HG03045 (cell line): Measurements from ENCODE around the gene MITF.

Source experiments
- ATAC-seq: cut with Tn5 transposase; IDR thresholded peaks from one replicate; pipeline ENCODE4 v1.9.1; 2021; ENCODE audit warnings: mild to moderate bottlenecking, moderate library complexity; ENCODE audit not compliant: unreplicated experiment

MITF gene

DNA sequence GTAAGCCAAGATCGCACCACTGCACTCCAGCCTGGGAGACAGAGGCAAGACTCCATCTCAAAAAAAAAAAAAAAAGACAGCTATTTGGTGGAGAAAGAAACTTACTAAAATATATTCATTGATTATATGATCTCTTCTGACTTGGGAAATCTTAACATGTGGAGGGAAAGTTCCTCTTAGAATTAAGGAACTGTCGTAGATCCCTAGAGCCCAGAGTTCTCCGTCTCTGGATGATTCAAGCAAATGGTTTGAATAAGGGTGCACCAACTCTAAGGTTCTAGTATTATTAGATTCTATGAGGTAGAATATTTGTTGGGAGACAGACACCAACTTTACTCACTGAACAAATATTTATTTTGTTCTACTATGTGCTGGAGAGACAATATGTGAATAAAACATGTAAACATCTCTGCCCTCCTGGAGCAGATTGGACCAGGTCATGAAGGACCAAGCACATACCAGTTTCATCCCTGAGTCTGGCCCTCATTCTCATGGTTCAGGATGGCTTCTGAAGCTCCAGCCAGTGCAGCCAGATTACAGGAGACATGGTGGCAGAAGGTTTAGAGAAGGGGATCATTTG lies 129.7 kb downstream of the MITF start:
- no peak for ATAC-seq

DNA sequence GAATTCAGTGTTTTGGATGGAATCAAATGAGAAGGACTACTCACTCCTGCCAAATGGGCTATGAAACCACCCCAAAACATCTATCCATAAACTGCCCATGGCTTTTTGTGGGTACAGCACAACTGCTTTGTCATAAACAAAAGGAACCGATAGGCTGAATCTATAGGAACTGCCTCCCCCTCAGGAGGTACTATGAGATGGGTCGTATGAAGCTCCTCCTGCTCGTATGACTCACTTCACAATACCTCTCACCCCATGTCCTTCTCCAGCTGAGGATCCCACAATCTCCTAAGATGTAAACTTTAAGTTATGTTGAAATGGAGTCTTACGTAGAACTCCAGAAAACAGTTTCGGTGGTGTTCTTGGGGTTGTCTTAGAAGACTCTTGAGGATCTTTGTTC lies 130.4 kb downstream of the MITF start:
- ATAC-seq, result no peak

DNA sequence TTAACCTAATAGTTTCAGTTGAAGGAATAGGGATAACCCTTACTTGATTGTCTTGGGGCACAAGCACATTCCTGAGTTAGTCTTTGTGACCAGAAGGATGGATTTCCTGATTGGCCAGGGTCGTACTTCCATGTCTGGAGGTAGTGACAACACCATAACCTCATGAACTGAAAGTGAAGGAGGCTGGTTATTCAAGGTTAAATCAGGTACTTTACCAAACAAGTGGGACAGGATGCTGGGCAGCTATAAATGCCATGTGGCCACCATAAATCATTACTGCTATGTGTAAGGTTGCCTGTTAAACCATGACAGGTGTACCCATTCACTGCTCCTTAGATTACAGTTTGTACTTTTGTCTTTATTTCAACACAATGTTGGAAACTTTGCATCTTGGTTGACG lies 132.0 kb downstream of the MITF start:
- no peak for ATAC-seq

DNA sequence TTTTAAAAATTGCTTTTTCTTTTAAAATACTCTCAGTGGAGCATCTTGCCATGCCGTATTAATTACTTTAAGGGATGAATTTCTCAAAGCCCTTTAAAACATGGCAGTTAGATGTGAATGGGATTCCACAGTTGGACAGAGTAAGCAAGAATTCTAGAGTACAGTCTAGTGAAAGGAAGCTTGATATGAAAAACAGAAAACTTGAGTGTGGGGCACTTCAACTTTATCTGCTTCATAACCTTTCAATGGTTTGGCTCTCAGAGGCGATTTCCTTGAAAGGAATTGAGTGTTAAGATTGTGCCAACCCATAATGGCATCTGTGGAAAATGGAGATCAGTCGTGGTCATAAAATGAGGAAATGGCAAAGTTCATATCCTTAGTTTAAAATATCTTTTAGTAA lies 132.6 kb downstream of the MITF start:
- no peak for ATAC-seq

DNA sequence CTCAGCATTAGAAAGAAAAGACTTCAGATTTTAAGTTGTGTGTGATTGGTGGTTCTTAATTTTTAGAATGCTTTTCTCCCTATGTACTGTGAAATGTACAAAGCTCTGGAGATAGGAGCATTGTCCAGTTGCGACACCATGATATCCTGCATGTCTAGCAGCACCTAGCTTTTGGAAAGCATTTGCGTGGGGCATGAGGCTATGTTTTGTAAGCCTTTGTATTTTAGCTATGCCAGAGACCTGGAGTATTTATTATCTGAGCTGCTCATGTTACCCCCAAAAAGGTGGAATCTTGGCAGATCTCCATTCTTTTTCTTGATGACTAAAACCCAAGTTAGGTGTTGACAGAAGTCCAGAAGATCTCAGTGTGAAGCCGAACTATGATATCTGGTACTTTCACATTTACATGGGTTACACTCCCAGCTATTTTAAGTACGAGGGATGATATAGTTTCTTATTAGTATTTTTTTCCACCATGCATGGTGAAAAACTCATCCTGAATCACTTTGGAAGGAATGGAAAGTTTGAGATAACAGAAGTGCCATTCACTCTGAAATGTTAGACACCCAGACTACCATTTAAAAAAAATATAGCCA lies 133.6 kb downstream of the MITF start:
- no peak for ATAC-seq

DNA sequence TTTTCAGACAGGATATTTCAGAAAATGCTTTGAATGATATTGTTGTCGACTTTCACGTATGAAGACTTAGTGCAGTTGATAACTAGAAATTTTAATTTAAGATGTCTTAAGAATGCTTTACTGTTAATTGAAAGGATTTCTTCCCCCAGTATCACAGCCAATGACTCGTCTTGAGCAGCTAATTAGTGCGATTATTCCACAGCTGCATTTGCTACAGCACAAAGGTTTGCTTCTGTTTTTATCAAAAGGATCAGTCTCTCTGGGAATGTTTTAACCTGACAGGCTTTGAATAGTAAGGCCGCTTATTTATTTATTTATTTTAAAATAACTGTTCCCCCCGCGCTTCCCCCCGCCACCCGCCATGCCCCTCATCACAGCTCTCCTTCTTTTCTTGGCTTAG lies 136.8 kb downstream of the MITF start:
- no peak for ATAC-seq

DNA sequence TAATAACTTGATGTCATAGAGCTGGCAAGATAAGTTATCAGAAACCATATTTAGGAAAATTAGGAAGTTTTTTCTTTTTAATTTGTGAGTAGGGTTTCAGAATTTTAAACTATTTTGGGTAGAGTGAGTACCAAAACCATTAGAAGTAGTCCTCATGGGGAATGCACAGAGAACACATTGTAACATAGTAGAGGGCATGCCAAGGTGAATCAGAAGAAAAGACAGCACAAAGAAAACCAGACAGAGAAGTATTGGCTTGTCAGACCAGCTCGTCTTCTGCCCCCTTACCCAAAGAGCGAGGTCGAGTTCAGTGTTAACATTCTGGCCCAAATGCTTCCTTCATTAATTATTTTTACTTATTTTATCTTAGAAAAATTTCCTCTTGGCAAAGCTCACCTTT lies 139.0 kb downstream of the MITF start:
- ATAC-seq, result no peak

DNA sequence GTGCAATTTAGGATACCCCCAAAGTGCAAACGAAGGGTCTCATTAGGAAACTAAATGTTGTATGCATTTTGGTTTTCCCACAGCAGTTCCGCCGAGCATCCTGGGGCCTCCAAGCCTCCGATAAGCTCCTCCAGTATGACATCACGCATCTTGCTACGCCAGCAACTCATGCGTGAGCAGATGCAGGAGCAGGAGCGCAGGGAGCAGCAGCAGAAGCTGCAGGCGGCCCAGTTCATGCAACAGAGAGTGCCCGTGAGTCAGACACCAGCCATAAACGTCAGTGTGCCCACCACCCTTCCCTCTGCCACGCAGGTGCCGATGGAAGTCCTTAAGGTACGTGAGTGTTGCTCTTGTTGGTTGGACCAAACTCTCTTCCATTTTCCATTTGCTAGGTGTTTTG lies 139.8 kb downstream of the MITF start:
- ATAC-seq, result no peak

DNA sequence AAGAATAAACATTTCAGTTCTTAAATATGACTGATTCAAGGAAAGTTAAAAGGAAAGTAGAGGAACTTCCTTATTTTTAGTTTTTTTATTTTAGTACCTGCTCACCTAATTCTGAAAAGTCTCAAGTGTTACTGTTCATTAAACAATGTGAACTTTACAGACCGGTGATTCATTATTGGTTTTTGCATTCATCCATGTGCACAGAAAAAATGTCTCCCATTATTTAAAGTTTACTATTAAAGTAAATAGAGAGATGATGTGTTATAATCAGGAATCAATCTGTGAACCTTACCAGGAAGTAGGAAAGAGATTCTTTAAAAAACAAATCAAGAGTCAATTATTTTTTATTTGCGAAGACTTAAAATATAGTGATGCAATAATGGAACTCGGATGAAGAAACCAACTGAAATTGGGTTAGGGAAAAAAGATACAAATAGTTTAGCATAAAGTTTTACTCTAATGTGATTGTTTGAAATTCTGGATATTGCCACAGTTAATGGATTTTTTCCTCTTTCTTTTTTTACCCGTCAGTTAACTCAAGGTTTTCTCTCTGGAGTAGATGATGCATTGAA lies 140.9 kb downstream of the MITF start:
- ATAC-seq, result no peak

DNA sequence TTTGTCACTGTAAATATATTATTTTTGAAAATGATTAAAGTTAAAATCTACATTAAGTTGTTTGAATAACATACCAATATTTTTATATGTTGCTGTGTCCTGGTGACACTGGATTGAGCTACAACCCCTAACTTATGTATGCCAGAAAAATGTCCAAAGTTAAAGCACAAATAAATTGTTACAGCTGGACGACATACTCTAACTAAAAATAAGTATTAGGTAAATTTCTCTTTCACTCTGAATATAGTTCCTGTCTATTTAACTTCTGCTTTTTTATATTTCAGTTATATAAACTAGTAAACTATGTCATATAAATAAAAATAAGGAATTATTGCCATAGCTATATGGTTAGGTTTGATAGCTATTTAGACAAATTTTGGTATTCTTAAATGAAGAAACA lies 141.8 kb downstream of the MITF start:
- ATAC-seq, result no peak

DNA sequence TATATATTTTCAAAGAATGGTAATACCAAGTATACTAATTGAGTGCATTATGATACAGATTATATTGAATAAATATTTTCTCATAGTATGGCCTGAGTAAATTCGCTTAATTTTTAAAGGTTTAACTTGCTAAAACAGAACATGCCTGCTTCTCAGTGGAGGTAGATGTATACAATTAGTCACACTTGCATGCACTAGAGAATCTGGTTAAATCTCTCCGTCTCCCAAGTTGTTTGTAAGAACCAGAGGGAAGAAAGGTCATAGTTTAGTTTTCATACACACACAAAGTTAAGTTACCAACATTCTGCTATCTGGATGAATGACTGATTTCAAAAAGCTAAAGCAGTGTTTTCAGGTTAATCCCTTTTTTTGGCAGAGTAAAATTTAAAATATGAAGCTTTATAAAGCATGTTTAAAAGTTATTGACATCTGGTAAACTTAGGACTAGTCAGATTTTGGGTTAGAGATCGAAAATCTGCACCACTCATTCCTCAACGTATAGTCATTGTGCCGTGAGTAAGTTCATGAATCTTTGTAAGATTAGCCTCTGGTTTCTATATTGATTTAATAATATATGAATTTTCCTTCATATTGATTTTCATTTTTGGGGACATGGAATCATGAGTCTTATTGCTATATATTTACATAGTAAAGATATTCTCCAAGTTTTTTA lies 142.6 kb downstream of the MITF start:
- ATAC-seq, result no peak

DNA sequence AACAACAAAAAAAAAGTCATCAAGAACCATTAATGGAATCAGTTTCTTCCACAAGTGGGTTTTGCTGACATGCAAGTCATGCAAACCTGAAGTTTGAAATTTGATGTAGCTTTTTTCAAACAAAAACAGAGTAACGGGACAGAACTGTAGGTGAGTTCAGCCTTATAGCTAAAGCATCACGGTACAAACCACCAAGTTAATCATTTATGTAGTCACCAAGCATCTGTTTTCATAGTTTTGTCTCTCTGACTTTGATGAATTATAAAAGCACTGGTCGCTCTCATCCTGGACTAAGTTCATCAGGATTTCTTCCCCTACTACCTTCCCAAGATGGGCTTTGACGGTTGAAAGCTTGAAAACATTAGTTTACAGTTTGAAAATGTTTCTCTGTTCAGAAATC lies 143.3 kb downstream of the MITF start:
- no peak for ATAC-seq

DNA sequence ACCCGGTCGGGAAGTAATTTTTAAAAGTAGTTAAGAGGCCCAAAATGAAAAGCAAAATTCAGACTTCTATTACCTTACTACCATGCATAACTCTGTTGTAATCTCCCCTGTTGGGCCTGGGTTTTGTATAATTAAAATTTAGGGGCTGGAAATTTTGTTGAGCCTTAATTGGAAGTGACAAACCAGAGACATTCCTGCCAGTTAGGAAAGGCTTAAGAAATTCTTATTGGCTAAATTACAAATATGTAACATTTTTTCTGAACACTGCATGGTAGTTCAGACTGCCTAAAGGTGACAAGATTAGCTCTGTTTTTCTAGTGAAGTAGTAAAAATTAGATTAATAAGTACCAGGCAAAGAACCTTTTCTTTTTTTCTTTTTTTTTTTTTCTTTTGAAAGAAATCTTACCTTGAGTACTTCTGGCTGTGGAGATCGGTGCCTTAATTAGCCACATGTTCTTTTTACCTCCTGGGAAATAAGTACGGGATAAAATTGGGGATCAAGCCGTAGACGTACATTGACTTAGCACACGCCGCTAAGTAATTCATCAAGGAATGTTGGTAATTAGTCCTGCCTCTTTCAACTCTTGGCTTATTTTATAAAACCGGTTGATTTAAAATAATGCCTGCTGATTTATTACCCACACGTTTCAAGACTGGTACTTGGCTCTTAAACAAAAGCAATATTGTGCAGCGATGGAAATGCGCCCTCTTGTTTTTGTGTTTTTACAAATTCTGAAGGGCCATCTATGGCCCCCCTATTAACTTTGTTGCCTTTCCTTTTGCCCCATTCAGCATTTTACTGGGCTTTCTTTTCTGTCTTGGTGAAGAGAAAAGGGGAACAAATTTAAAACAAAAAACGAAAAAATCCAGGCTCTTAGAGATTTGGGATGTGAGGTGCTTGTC lies 149.0 kb downstream of the MITF start:
- ATAC-seq, result no peak

DNA sequence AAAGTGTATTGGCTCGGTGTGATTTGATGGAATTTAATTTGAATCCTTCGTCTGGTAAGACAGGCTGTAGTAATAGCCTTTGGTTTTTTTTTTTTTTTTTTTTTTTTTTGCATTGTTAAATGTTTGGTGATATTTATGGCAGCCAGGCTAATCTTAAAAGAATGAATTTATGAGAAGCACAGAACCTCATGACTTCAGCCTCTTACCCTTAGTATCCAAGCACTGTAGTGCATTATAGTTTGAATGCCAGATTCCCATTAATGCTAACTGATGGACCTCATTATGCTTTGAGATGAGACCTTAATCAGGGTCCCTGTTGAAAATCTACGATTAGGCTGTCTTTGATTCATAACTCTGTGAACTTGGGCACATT lies 149.7 kb downstream of the MITF start:
- ATAC-seq, result no peak

DNA sequence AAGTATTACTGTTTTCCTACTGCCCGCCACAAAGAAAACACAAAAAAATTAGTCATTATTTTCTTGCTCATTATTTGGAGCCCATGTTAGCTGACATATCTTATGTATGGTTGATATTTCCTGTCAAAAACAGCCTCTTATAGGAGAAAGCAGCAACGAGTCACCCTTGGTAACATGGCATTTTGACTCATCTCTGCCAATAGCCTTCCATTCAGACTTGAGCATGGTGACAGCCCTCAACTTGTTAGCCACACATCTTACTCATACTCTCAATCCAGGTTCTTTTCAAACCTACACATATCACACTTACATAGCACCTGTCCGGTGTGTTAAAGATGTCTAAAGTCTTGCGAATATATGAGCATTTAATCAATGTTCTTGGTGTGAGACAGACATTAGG lies 150.8 kb downstream of the MITF start:
- ATAC-seq, result no peak

DNA sequence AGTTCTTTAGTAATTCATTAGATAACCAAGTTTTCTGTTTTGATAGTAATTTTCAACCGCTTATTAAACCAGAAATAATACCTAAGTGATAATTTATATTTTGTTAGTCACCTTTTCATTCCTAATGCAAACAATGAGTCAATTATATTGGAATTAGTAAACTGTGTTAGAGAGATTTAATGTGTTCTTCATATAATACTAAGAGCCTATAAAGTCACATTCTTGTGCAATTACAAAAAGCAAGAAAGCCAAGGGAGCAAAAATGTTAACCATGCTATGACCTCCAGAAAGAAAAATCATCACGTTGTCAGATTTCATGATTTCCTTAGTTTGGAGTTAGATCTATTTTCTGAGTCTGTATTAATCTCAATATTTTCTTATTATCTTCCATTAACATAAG lies 151.4 kb downstream of the MITF start:
- ATAC-seq, result no peak

DNA sequence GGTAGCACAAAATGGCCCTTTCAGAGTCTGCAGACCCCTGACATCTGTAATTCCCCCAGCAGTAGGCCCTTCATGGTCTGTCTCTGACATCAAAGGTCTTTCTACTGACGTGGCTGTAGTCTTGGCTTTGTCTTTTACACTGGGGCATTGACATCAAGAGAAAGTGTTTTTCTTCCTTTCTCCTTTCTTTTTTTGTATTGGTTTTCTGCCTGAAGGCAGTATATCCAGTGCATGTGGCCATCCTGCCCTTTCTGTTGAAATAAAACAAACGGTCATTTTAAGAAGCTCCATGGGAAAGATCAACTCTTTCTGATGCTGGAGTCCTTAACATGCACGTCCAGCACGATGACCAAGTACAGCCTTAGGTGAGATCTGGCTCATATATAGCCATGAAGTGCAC lies 153.4 kb downstream of the MITF start:
- no peak for ATAC-seq

DNA sequence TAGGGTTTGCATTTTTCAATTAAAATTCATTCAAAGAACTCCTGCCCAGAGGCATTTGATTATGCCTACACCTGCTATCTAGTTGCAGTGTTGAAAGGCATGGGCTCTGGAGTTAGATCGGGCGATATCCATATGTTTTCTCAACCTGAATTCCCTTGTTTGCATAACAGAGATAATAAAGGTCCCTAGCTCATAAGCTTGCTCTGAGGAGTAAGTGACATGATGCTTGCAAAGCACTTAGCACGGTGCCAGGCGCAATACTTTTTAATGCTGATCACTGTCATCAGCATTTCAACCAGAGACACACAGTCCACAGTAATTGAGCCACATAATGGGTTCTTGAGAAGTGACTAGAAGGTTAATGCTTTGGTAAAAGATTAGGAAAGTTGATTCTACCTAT lies 154.0 kb downstream of the MITF start:
- ATAC-seq, result no peak

DNA sequence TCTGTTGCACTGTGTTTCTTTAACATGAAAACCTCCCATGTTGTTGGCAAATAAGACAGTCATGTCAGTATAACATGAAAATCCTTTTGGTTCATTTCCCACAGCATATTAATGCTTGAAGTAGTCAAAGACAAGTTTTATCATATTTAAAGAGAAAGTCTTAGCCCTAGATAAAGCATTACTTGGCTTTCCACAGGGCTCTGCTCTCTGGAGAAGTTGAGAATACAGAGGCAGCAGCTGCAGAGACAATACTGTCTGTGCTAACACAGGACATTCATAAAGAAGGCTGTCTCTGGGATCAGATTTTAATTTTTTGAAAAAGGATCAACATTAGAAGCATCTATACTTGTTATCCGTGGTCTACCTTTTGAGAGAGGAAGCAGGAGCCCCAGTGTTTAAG lies 156.8 kb downstream of the MITF start:
- no peak for ATAC-seq

DNA sequence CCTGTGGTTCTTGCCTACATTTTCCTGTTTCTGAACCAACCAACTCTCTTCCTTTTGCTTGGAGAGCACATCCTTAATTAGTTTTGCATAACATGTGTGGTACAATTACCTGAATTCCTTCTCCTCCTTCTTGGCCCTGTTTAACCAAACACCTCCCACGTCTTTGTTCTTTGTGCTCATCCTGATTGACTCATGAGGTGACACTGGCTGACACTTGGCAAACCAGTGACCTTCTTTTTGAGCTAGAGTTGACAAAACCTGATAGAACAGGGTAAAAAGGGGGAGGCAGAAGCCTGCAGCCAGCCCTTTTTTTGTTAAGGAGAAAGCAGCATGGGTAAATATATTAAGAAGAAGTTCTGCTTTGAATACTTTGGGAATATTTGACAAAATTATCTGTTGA lies 161.1 kb downstream of the MITF start:
- ATAC-seq, result no peak

DNA sequence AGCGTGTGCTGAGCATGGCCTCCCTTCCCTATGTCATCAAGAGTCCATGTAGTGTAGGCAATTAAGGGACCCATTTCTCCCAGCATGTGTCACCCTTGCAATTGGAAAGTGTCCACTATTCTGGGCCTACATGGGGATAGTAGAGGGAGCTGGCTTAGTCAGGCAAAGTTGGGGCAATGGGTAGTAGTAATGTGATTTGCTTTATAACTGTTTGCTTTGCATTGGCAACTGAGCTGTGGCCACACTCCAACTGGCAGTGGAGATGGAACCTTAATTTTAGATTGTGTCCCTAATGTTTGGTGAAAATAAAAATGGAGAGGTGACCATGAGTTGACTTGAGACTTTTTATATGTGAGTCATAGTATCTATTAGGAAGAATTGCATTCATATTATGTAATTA lies 162.5 kb downstream of the MITF start:
- no peak for ATAC-seq

DNA sequence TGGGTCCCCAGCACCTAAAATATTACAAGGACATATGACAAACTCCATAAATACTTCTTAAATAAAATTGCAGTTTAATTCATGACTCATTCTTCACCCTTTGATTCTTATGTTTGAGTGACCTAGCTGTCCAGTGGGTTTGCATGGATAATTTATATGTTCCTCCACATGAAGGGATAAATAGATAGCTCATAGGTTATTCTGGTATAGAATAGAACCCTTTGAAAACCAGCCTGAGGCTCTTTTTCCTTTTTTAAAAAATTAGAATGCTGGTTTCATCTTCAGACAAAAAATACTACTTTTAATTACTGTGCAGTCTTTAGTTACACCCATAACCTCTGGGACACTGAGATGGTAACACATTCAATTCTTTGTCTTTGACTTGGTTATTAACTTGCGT lies 163.1 kb downstream of the MITF start:
- ATAC-seq, result no peak
